ENCODE results near the gene FMO5.

GRCh38 chr1:147169840-147170674 is 55.1 kb downstream of the FMO5 start:
- TF ChIP-seq CTCF (IDR thresholded peaks at IDR 0.05; ENCODE audit: low read depth, low read length, missing input control) (no peak), YY1 (IDR thresholded peaks at IDR 0.05) (no peak), NR2F2 (IDR thresholded peaks at IDR 0.05) (no peak), TAF1 (conservative IDR thresholded peaks at IDR 0.05) (no peak), EGR1 (IDR thresholded peaks at IDR 0.05; ENCODE audit: low read depth in 2 of 2) (no peak), RAD21 (IDR thresholded peaks at IDR 0.05) (no peak)
- TF ChIP-seq, protein P1, sequence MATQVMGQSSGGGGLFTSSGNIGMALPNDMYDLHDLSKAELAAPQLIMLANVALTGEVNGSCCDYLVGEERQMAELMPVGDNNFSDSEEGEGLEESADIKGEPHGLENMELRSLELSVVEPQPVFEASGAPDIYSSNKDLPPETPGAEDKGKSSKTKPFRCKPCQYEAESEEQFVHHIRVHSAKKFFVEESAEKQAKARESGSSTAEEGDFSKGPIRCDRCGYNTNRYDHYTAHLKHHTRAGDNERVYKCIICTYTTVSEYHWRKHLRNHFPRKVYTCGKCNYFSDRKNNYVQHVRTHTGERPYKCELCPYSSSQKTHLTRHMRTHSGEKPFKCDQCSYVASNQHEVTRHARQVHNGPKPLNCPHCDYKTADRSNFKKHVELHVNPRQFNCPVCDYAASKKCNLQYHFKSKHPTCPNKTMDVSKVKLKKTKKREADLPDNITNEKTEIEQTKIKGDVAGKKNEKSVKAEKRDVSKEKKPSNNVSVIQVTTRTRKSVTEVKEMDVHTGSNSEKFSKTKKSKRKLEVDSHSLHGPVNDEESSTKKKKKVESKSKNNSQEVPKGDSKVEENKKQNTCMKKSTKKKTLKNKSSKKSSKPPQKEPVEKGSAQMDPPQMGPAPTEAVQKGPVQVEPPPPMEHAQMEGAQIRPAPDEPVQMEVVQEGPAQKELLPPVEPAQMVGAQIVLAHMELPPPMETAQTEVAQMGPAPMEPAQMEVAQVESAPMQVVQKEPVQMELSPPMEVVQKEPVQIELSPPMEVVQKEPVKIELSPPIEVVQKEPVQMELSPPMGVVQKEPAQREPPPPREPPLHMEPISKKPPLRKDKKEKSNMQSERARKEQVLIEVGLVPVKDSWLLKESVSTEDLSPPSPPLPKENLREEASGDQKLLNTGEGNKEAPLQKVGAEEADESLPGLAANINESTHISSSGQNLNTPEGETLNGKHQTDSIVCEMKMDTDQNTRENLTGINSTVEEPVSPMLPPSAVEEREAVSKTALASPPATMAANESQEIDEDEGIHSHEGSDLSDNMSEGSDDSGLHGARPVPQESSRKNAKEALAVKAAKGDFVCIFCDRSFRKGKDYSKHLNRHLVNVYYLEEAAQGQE (IDR thresholded peaks at IDR 0.05), result no peak

Measured in liver (tissue), 3 donors.